Muscle layer of duodenum (tissue), 2 donors: ENCODE measurements around the gene DYNC1LI1.

Source experiments
- H3K27ac ChIP-seq: one replicate; pipeline ENCODE4 v1.7.0; 2013; ENCODE audit warnings: mild to moderate bottlenecking, low read length
- H3K27me3 ChIP-seq: one replicate; pipeline ENCODE4 v1.7.0; 2013; ENCODE audit warnings: low read depth, mild to moderate bottlenecking, control low read depth, low read length
- H3K36me3 ChIP-seq, 2 donors: one replicate each; pipeline ENCODE4 v1.7.0; 2013; ENCODE audit warnings: low read length in 2 of 2, control low read depth in 1 of 2, mild to moderate bottlenecking in 1 of 2; ENCODE audit not compliant: insufficient read depth in 2 of 2, control insufficient read depth in 1 of 2
- H3K4me1 ChIP-seq, 2 donors: one replicate each; pipeline ENCODE4 v1.7.0; 2013; ENCODE audit warnings: low read length in 2 of 2, mild to moderate bottlenecking in 2 of 2, control low read depth in 1 of 2, moderate library complexity in 1 of 2; ENCODE audit not compliant: insufficient read depth in 2 of 2, control insufficient read depth in 1 of 2
- H3K4me3 ChIP-seq, 2 donors: one replicate each; pipeline ENCODE4 v1.7.0; 2013; ENCODE audit warnings: low read length in 2 of 2, low read depth in 1 of 2, mild to moderate bottlenecking in 1 of 2
- H3K9me3 ChIP-seq, 2 donors: one replicate each; pipeline ENCODE4 v1.7.0; 2013; ENCODE audit warnings: low read length in 2 of 2, control low read depth in 1 of 2, mild to moderate bottlenecking in 1 of 2; ENCODE audit not compliant: control insufficient read depth in 1 of 2
- donor health status: healthy.

Gene DYNC1LI1

DNA sequence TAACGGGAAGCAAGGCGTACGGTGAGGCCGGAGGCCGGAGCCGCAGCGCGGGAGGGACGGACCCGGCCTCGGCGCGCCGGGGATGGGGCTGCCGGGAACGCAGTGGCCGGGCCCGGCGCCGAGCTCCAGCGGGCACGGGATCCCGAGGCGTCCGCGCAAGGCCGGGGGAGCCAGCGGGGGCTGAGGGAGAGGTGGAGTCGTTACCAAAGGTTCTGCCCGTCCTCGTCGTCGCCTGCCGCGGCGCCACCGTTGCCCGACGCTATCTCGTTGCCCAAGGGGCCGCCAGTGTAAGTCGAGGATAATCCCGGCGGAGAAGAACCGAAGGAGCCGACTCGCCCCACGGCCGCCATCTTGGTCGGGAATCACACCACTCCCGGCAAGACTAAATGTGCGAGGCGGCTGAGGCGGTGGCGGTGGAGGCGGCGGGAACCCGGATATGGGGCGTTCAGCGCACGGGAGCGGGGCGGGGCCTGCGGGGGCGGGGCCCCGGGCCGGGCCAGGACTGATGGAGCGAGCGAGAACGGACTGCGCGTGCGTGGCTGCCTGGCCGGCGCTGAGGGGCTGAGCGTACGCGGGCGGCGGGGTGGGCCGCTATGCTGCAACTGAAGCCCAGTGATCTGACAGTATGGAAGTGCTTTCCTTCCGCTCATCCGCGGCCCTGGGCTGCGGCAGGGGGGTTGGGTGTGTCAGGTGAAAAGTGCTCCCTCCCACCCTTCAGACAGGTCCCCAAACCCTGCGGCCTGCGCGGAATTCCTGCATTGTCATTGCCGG is at the start of gene DYNC1LI1:
Gene DYNC1LI1 (minus strand): TSS at position 438 of the 771 bp plus-strand sequence. CDS start 88 bp downstream, at position 350.
- H3K4me3 ChIP-seq, result peak within 1 kb of the TSS; percentile 90 to 95

DNA sequence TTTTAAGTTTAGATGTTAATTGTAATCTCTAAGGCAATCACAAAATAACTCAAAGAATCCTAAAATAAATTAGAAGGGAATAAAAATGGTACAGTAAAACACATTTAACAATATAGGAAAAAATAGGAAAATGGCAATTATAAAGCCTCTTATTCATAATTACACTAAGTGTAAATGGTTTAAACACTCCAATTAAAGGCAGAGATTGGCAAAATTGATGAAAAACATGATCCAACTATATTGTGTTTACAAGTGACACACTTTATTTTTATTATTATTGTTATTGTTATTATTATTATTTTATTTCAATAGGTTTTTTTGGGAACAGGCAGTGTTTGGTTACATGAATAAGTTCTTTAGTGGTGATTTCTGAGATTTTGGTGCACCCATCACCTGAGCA is 48.7 kb upstream of the DYNC1LI1 start:
- Histone ChIP-seq H3K36me3 (no peaks in the 10 kb centered on the region), H3K27me3 (no peaks in the 10 kb centered on the region), H3K4me1 (no peaks in the 10 kb centered on the region), H3K27ac (no peak overlapping the region), H3K9me3 (no peaks in the 10 kb centered on the region), H3K4me3 (no peak overlapping the region)

More for the DNA sequence above, at the start of gene DYNC1LI1:
- Histone ChIP-seq H3K27ac (peak within 1 kb of the TSS; percentile 87), H3K27me3 (no peaks in the 10 kb centered on the region), H3K36me3 (no peaks in the 10 kb centered on the region), H3K4me1 (peaks cover 10 to 20% of the 10 kb centered on the region in 2 donors), H3K9me3 (no peaks in the 10 kb centered on the region)

DNA sequence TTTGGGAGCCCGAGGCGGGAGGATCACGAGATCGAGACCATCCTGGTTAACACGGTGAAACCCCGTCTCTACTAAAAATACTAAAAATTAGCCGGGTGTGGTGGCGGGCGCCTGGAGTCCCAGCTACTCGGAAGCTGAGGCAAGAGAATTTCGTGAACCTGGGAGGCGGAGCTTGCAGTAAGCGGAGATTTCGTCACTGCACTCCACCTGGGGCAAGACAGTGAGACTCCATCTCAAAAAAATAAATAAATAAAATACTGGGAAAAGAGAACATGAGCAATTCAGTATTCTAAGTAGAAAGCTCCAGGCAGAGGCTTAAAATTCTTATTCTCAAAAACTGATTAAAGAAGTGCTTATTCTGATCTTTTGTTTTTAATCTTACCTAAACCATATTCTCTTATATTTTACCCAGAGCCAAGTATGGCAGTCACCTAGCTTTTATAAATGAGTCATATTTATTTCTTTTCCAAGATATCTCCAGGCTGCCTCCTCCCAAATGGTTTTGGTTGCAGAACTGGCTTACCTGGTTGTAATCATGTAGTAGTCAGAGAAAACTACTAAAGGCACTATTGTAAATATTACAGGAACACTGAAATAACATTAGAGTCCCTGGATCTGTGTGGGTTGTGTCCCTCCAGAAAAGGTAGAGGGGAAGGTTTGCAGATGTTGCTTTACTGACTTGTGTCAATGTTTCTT is 45.8 kb upstream of the DYNC1LI1 start:
- H3K9me3 ChIP-seq, result no peaks in the 10 kb centered on the region
- no peaks in the 10 kb centered on the region for H3K27me3 ChIP-seq
- H3K36me3 ChIP-seq, result no peaks in the 10 kb centered on the region
- H3K4me1 ChIP-seq, result no peaks in the 10 kb centered on the region
- H3K4me3 ChIP-seq, result no peak overlapping the region
- H3K27ac ChIP-seq, result no peak overlapping the region

DNA sequence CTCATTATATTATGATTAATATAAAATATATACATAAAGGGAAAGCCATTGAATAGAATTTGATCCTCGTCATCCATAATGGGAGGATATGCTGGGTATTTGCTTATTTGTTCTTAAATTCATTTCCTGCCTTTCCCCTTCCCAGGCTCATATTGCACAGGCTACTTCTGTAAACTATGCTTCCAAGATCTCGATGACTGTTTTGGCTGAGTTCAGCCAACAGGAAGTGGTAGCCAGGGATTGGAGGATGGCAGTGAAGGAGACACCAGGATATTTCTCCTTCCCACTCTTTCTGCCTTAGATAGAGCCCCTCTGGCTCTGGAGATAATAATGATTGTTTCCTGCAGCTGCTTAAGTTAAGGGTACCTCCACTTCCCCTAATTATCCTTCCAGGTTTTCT is 44.3 kb upstream of the DYNC1LI1 start:
- Histone ChIP-seq H3K27ac (no peak overlapping the region), H3K27me3 (no peaks in the 10 kb centered on the region), H3K4me3 (no peak overlapping the region), H3K36me3 (no peaks in the 10 kb centered on the region), H3K9me3 (no peaks in the 10 kb centered on the region), H3K4me1 (no peaks in the 10 kb centered on the region)

DNA sequence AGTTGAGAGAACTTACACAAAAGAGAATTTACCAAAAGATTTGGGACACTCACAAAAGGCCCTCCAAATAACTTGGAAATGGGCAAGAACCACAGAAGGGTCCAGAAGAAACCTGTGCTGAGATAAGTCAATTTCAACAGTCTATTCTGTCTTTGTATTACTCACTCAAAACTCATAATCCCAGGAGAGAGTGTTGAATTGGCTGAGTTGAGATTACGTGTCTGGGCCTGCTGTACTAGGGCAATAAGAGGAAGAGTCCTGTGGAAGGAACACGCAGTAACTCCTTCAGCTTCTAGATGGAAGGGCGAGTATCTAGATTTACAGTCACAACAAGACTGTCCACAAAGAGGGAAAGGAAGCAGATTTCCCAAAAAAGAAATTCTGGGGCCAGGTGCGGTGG is 42.5 kb upstream of the DYNC1LI1 start:
- no peaks in the 10 kb centered on the region for H3K9me3 ChIP-seq
- H3K4me3 ChIP-seq, result no peak overlapping the region
- no peak overlapping the region for H3K27ac ChIP-seq
- no peaks in the 10 kb centered on the region for H3K27me3 ChIP-seq
- H3K4me1 ChIP-seq, result no peaks in the 10 kb centered on the region
- no peaks in the 10 kb centered on the region for H3K36me3 ChIP-seq

DNA sequence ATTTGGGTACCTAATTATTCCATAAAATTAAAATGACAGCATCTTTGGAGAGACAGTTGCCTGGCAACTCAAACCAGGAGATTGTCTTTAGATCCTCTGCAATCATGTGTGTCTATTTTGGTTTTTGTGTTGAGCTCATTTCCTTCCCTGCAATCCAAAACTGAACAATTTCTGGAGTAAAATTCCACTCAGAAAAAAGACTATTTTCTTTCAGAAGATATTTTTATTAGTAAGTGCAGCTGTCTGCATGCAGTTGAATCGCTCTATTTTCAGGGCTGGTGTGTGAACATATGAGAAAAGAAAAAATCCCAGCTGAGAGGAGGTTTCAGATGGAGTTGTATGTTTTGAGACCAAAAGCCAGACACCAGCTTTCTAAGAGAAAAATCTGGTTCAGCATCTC is 41.9 kb upstream of the DYNC1LI1 start:
- Histone ChIP-seq H3K36me3 (no peaks in the 10 kb centered on the region), H3K4me3 (no peak overlapping the region), H3K4me1 (no peaks in the 10 kb centered on the region), H3K9me3 (no peaks in the 10 kb centered on the region), H3K27ac (no peak overlapping the region), H3K27me3 (no peaks in the 10 kb centered on the region)

DNA sequence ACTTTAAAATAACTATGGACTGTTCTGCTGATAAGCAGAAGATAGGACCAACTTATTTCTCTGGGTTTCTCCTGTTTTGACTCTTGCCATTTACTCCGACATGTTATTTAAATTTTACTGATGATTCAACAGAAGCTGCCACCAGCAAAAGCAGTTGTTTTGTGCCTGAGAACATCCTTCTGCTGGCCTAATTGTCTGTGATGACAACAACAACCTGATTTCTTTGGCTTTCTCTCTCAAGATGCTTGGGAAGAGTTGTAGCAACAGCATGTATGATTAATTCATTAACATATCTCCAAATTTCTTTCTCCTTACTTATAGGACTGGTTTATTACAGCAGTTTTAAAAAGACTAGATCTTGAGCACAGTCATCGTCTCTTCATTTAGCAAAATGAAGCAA is 36.9 kb upstream of the DYNC1LI1 start:
- H3K4me1 ChIP-seq, result no peaks in the 10 kb centered on the region
- no peaks in the 10 kb centered on the region for H3K9me3 ChIP-seq
- H3K4me3 ChIP-seq, result no peak overlapping the region
- H3K27ac ChIP-seq, result no peak overlapping the region
- no peaks in the 10 kb centered on the region for H3K27me3 ChIP-seq
- H3K36me3 ChIP-seq, result no peaks in the 10 kb centered on the region

DNA sequence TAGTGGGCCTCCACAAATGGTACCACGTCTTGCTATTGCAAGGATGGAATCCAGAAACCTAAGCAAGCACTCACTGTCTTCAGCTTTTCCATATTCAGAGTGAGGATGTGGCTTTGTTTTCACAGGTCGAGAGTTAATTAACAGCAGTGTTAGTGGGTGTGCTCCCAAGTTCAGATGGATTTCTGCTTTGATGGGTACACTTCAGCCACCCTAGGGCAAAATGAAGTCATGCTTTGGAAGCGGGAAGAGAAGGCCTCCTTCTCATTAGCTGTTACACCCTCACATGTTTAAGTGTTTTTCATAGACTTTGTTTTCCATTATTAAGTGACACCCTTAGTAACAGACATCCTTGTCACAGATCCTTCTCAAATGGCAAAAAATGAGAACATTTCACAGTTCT is 36.3 kb upstream of the DYNC1LI1 start:
- no peak overlapping the region for H3K27ac ChIP-seq
- H3K4me1 ChIP-seq, result no peaks in the 10 kb centered on the region
- no peaks in the 10 kb centered on the region for H3K36me3 ChIP-seq
- no peak overlapping the region for H3K4me3 ChIP-seq
- H3K9me3 ChIP-seq, result no peaks in the 10 kb centered on the region
- H3K27me3 ChIP-seq, result no peaks in the 10 kb centered on the region

DNA sequence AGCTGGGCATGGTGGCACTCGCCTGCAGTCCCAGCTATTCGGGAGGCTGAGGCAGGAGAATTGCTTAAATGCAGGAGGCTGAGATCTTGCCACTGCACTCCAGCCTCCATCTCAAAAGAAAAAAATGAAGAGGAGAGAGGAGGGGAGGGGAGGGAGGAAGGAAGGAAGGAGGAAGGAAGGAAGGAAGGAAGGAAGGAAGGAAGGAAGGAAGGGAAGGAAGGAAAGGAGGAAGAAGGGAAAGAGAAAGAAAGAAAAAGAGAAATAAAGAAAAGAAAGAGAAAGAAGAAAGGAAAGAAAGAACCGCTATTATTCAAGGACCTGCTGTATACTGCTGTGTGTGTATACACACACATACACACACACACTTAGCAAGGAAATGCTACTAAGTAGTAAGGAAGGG is 35.6 kb upstream of the DYNC1LI1 start:
- no peak overlapping the region for H3K4me3 ChIP-seq
- H3K27ac ChIP-seq, result no peak overlapping the region
- H3K27me3 ChIP-seq, result no peaks in the 10 kb centered on the region
- H3K9me3 ChIP-seq, result no peaks in the 10 kb centered on the region
- no peaks in the 10 kb centered on the region for H3K4me1 ChIP-seq
- no peaks in the 10 kb centered on the region for H3K36me3 ChIP-seq

DNA sequence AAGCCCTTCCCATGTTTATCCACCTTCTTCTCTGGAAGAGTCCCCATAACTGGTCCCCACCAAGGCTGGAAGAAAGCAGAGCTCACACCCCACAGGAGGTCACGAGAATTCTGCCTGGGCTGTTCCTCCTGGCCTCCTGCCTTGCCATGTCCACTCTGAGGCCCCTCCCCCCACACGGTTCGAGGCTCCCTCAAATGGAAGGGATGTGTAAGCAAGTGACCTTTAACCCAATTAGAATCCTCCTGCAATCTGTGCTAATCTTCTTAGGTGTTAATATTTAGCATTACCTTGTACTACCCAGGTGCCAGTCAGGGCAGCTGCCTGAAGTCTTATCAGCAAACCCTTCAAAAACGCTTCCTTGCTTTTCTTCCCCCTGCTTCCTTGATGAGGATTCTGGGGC is 32.4 kb upstream of the DYNC1LI1 start:
- H3K27ac ChIP-seq, result no peak overlapping the region
- no peaks in the 10 kb centered on the region for H3K36me3 ChIP-seq
- H3K27me3 ChIP-seq, result no peaks in the 10 kb centered on the region
- no peak overlapping the region for H3K4me3 ChIP-seq
- no peaks in the 10 kb centered on the region for H3K4me1 ChIP-seq
- H3K9me3 ChIP-seq, result no peaks in the 10 kb centered on the region

DNA sequence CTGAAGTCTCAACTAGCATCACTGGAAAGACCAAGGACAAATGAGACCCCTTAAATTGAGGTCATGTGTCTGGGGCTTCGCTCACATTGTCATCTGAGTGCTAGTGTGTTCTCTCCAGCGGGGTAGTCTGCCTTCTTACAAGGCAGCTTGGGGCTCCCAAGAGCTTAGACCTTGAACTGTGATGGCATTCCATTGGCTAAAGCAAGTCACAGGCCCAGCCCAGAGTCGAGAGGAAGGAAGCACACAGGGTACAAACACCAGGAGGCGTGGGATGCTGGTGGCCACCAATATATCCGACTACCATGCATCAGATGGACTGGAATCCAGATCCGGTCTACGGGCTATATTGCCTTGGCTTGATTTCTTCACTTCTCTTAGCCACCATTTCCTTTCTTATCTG is 31.5 kb upstream of the DYNC1LI1 start:
- H3K4me3 ChIP-seq, result no peak overlapping the region
- no peaks in the 10 kb centered on the region for H3K36me3 ChIP-seq
- H3K27ac ChIP-seq, result no peak overlapping the region
- H3K9me3 ChIP-seq, result no peaks in the 10 kb centered on the region
- no peaks in the 10 kb centered on the region for H3K4me1 ChIP-seq
- no peaks in the 10 kb centered on the region for H3K27me3 ChIP-seq
